PFSK-1 (cell line): ENCODE data around the gene PLEKHG2.

Experiments used
- FOXP2 ChIP-seq: optimal IDR thresholded peaks from 2 replicates; pipeline ENCODE3; 2011; ENCODE audit warnings: borderline replicate concordance, control low read depth, inconsistent platforms; ENCODE audit not compliant: insufficient read depth; ENCODE audit errors: extremely low read length, extremely low read depth
- POLR2AphosphoS5 ChIP-seq: IDR thresholded peaks from 2 replicates; pipeline ENCODE4 v1.6.1; 2012; ENCODE audit warnings: low read depth, mild to moderate bottlenecking, control low read depth, low read length, moderate library complexity
- SIN3A ChIP-seq: IDR thresholded peaks from 2 replicates; pipeline ENCODE4 v1.6.1; 2012; ENCODE audit warnings: mild to moderate bottlenecking, low read length, moderate library complexity, borderline replicate concordance; ENCODE audit not compliant: insufficient read depth
- TAF1 ChIP-seq: IDR thresholded peaks from 2 replicates; pipeline ENCODE4 v1.6.1; 2012; ENCODE audit warnings: low read length, control low read depth, borderline replicate concordance; ENCODE audit not compliant: insufficient read depth
- TF ChIP-seq, protein P1 (sequence below), 2 experiments: IDR thresholded peaks; 2 replicates each; pipeline versions ENCODE4 v1.6.1 to v1.8.0; 2011 to 2012; ENCODE audit warnings: low read depth in 2 of 2, low read length in 2 of 2, control low read depth in 1 of 2, inconsistent platforms in 1 of 2, mild to moderate bottlenecking in 1 of 2, moderate library complexity in 1 of 2; ENCODE audit not compliant: insufficient read depth in 1 of 2

PLEKHG2 gene

DNA sequence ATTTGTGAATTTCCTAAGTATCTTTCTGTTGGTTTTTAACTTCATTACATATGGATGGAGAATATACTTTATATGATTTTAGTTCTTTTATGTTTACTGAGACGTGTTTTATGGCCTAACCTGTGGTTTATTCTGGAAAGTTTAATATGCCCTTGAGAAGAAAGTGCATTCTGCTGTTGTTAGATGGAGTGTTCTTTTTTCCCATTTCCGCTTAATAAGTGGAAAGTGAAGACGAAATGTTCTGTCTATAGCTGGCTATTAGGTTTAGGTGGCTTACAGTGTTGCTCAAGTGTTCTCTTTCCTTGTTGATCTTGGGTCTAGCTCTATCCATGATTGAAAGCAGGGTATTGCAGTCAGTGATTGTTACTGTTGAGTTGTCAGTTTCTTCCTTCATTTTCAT, 50.9 kb downstream of the PLEKHG2 start:
- TF ChIP-seq FOXP2 = no peak
- no peak for TF ChIP-seq POLR2AphosphoS5
- TF ChIP-seq SIN3A = no peak
- TF ChIP-seq, protein P1, sequence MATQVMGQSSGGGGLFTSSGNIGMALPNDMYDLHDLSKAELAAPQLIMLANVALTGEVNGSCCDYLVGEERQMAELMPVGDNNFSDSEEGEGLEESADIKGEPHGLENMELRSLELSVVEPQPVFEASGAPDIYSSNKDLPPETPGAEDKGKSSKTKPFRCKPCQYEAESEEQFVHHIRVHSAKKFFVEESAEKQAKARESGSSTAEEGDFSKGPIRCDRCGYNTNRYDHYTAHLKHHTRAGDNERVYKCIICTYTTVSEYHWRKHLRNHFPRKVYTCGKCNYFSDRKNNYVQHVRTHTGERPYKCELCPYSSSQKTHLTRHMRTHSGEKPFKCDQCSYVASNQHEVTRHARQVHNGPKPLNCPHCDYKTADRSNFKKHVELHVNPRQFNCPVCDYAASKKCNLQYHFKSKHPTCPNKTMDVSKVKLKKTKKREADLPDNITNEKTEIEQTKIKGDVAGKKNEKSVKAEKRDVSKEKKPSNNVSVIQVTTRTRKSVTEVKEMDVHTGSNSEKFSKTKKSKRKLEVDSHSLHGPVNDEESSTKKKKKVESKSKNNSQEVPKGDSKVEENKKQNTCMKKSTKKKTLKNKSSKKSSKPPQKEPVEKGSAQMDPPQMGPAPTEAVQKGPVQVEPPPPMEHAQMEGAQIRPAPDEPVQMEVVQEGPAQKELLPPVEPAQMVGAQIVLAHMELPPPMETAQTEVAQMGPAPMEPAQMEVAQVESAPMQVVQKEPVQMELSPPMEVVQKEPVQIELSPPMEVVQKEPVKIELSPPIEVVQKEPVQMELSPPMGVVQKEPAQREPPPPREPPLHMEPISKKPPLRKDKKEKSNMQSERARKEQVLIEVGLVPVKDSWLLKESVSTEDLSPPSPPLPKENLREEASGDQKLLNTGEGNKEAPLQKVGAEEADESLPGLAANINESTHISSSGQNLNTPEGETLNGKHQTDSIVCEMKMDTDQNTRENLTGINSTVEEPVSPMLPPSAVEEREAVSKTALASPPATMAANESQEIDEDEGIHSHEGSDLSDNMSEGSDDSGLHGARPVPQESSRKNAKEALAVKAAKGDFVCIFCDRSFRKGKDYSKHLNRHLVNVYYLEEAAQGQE (IDR thresholded peaks at IDR 0.05; ENCODE audit: insufficient read depth in 1 of 2, low read depth in 2 of 2, low read length in 2 of 2) = no peak
- no peak for TF ChIP-seq TAF1

DNA sequence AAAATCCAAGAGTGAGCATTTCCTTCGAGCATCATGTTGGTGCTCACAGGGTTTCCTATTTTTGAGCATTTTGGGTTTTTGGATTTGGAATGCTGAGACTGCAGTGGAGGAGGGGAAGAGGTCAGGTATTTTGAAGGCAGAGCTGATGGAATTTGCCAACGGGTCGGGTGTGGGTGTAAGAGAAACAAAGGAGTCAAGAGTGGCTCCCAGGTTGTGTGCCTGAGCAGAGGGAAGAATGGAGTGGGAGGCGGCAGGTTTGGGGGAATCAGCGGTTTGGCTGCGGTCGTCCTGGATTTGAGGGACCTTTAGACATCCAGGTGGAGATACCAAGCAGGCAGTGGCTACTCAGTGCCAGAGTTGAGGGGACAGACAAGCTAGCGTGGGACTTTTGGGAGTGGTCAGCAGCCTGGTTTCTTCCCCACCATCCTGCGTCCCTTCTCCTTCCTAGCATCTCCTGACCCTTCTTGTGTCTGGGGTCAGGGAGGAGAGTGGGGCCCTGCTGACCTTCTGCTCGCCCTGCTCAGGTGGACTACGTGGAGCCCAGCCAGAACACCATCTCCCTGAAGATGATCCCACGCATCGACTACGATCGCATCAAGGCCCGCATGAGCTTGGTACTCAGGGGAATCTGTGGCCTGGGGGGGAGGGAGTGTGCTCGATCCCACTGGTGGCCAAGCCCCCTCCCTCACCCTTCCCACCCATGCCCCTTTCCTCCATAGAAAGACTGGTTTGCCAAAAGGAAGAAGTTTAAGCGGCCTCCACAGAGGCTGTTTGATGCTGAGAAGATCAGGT, 53.7 kb downstream of the PLEKHG2 start:
- TF ChIP-seq TAF1 = no peak
- no peak for TF ChIP-seq SIN3A
- TF ChIP-seq, protein P1 (IDR thresholded peaks at IDR 0.05; ENCODE audit: insufficient read depth in 1 of 2, low read depth in 2 of 2, low read length in 2 of 2) = no peak
- TF ChIP-seq POLR2AphosphoS5 = no peak
- no peak for TF ChIP-seq FOXP2

DNA sequence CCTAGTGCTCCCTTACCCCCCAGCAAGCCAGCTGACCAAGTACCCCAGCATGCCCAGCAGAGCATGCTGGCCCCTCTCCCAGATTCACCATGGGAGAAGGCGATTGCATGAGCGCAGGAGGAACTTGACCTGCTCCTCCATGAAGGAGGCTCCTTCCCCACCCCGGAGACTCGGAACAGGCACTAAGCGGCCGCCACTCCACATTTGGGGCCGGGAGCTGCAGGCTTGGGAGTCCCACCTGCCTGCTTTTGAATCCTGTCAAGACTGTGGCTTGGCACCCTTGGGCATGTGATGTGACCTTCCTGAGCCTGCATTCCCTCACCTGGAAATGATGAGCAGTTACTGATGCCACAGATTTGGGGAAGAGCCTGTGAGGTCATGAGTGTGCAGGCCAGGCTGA, 55.5 kb downstream of the PLEKHG2 start:
- TF ChIP-seq POLR2AphosphoS5 (no peak), FOXP2 (no peak), TAF1 (no peak), SIN3A (no peak)
- TF ChIP-seq, protein P1 (IDR thresholded peaks at IDR 0.05; ENCODE audit: insufficient read depth in 1 of 2, low read depth in 2 of 2, low read length in 2 of 2) = no peak

GRCh38 chr19:39469036-39469435, 56.6 kb downstream of the PLEKHG2 start:
- TF ChIP-seq, protein P1 (IDR thresholded peaks at IDR 0.05; ENCODE audit: insufficient read depth in 1 of 2, low read depth in 2 of 2, low read length in 2 of 2) = no peak
- TF ChIP-seq SIN3A = no peak
- no peak for TF ChIP-seq TAF1
- no peak for TF ChIP-seq FOXP2
- no peak for TF ChIP-seq POLR2AphosphoS5

DNA sequence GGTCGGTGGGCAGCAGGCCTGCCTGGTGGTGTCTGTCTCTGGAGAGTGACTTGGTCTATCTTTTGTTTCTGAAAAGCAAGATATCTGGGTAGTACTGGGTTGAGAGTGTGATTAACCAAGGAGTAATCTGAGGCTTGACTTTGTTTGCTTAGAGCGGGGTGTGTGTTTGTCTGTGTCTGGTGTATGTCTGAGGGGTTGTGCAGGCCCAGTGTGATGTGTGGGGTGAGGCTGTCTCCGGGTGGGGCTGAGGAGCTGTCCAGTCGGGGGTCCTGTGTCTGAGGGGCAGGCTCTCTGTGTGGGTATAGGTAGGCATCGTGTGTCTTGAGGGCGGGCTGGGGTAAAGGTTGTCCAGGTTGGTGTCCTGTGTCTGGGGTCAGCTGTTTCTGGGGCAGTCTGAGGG, 57.1 kb downstream of the PLEKHG2 start:
- TF ChIP-seq SIN3A = no peak
- TF ChIP-seq TAF1 = no peak
- no peak for TF ChIP-seq FOXP2
- TF ChIP-seq, protein P1 (IDR thresholded peaks at IDR 0.05; ENCODE audit: insufficient read depth in 1 of 2, low read depth in 2 of 2, low read length in 2 of 2) = no peak
- TF ChIP-seq POLR2AphosphoS5 = no peak
